Measurements from ENCODE around the gene MFF. TPM values are rescaled to one million over a fixed set of nuclear protein-coding genes. Genes with fewer than 3 reads are reported as not detected.

The MFF gene
- total RNA-seq, 1 donor from 2014 or later: 101 TPM

DNA sequence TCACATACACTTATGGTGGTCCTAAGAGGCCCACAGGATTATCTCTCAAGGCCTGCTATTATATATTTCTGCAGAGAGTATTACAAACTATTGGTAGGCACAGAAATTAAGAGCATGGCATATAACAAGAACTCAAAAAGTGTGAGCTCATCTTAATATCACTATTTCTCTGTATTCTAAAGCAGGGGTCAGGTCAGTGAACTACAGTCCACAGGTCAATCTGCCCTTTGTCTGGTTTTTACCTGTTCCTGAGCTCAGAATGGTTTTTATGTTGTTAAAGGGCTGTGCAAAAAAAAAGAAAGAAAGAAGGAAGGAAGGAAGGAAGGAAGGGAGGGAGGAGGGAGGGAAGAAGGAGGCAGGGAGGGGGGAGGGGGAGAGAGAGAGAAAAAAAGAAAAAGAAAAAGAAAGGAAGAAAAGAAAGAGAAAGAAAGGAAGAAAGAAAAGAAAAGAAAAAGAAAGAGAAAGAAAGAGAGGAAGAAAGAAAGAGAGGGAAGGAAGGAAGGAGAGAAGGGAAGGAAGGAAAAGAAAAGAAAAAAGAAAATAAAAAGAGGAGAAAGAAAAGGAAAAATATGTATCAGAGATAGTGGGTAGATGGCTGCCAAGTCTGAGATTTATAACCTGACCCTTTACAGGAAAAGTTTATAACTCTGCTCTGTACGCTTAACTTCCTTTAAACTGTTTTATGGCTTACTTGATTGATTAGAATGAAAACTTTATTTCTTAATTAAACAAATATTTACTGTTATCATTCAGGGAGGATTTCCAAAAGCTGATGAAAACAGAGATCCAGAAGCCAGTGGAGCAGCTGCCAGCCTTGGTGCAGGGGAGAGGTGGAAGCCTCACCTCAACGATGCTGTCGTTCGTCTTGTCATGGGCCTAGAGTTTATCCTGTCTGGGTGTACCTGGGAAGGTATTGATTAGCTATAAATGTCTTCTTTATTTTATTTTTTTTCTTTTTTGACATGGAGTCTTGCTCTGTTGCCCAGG is 73.9 kb downstream of the MFF start:
- DNase-seq (no peak), ATAC-seq (no peak)
- intact Hi-C loops (cut with micrococcal nuclease): no loop called here

DNA sequence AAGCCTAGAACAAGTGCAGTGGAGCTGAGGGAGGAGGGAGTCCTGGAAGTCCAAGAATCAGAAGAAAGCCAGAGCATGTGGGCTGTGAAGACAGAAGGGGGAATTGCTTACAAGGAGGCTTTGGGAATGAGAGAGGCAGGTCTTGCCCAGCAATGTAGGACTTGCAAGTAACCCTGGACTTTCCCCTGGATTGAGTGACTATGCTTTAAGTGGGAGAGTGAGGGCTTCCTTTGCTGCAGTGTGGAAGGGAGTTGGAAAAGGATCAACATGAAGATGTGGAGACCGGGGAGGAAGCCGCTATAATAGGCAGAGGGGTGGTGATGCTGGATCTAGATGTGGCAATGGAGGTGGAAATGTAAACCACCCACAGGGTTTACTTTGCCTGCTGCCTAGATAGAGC is 76.5 kb downstream of the MFF start:
- intact Hi-C loops (cut with micrococcal nuclease): no loop called here
- ATAC-seq (no peak), DNase-seq (no peak)

DNA sequence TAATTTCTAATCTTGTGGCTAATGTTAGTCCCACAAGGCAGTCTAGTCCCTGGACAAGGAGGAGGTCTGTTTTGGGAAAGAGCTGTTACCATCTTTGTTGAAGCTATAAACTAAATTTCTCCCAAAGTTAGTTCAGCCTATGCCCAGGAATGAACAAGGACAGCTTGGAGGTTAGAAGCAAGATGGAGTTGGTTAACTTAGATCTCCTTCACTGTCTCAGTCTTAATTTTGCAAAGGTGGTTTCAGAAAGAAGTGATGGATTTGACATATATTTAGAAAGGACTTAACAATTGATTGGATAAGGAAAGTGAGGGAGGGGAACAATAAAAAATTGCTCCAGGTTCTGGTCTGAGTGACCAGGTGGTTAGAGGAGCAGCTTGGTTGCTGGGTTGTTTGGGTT is 77.3 kb downstream of the MFF start:
- no peak for ATAC-seq
- DNase-seq: no peak
- intact Hi-C loops (cut with micrococcal nuclease): no loop called here

DNA sequence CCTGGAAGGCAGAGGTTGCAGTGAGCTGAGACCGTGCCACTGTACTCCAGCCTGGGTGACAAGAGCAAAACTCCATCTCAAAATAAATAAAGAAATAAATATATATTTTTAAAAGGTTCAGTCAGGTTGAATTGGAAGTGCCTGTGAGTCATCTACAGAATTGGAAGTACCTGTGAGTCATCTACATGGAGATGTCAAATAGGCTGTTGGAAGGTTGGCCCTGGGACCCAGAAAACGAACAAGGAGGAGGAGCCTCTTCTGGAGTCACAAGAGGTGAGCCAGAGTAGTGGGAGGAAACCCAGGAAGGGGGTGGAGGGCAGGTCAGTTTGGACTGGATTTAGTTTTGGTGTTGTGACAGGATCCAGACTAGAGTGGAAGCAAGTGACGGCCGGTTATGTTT is 77.9 kb downstream of the MFF start:
- ATAC-seq: no peak
- DNase-seq: no peak
- intact Hi-C loops (cut with micrococcal nuclease): no loop called here

DNA sequence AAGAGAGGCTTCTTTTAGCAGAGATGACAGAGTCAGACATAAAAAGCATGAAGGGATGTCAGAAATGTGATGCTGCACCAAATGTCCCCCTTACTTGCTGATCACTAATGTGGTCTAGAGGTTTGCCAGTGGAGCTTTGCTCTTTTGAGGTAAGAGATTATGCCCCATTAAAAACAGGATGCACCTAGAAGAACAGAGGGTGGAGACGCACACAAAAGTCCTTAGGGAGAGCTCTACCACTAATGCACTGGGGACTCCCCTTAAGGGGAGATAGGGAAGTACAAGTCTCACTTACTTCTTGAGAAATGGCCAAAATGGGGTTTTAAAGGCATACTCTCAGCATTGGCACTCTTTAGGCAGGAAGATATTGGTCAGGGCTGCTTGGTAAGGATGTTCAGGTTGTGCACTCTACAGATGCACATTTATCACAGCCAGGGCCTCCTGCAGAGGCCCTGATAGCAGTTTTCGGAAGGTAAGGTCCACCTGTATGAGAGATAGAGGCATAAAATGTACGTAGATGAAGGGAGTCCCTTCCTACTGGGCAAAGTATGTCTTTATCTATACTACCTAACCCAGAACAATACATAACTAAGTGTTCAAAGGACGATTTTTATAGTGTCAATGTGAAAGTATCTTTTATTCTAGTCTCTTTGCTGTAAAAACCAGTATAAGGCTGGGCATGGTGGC is 79.7 kb downstream of the MFF start:
- no peak for ATAC-seq
- DNase-seq: no peak
- intact Hi-C loops (cut with micrococcal nuclease): no loop called here

DNA sequence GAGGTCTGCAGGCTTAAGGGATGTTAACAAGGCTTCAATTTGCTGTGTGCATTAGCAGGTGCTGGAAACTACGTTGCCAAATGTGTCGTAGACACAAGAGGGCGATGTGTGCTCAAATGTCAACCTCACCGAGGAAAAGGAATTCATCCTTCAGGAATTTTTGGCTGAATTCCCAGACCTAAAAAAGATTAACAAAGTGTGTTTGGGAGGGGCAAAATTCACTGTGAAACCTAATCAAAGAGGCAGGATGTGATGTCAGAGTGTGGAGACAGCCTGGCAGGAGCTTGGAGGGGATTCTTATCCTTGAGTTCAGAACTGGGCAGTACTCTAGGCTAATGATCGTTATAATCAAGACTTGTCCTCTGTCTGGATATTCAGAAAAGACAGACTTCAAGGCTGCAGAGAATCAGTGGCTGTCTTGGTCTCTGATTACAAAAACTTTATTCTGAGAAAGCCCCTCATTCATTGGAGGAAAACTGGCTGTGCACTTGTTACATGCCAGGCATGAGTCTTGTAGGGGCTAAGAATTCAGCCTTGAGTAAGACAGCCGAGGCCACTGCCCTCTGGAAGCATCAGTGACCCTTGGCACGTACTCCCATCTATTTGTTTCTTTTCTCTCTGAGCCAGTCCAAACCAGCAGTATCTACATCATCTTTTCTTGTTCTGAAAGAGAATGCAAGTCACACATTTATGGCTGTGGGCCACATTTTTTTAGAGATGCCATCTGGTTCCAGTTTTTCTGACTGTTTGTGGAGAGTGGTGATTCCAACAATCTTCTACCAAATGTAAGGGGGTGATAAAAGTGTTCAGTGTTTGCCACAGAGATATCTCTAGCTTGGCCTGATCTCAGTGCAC is 81.4 kb downstream of the MFF start:
- peak; percentile 32 for DNase-seq
- intact Hi-C loops (cut with micrococcal nuclease): no loop called here
- peak; percentile 86 for ATAC-seq

Other genes starting within 250 kb of the MFF start
- 9.8 TPM for gene COL4A4, start 161.0 kb upstream of the MFF start, total RNA-seq
- gene COL4A3, start 160.6 kb upstream of the MFF start, total RNA-seq: 4.5 TPM
- not detected for gene TM4SF20, start 54.1 kb downstream of the MFF start, total RNA-seq
- gene SCYGR1, start 62.7 kb downstream of the MFF start, total RNA-seq: not detected
- 55.2 TPM for gene AGFG1, start 146.9 kb downstream of the MFF start, total RNA-seq

Data from left ventricle myocardium superior (tissue), 1 donor.